Liver (tissue), 9 donors: ENCODE results near the gene FLVCR2. TPM values are rescaled to one million over a fixed set of nuclear protein-coding genes. Genes with fewer than 3 reads are reported as not detected.

ENCODE experiments used
- DNase-seq: peaks from one replicate; pipeline ENCODE4 v3.0.0-alpha.2; 2017; ENCODE audit warnings: low spot score
- H3K27ac ChIP-seq, 2 donors: one replicate each; pipeline ENCODE4 v1.7.0; 2013; ENCODE audit warnings: inconsistent platforms in 2 of 2, low read length in 2 of 2, control low read depth in 1 of 2, low read depth in 1 of 2, mild to moderate bottlenecking in 1 of 2
- H3K27me3 ChIP-seq, 4 donors: one replicate each; pipeline versions ENCODE4 v1.6.1 to v1.7.0; 2013; ENCODE audit warnings: low read length in 3 of 4, inconsistent platforms in 1 of 4, mild to moderate bottlenecking in 1 of 4, moderate library complexity in 1 of 4; ENCODE audit not compliant: control insufficient read depth in 4 of 4, insufficient read depth in 4 of 4
- H3K36me3 ChIP-seq, 4 donors: one replicate each; pipeline versions ENCODE4 v1.6.1 to v1.7.0; 2013; ENCODE audit warnings: low read length in 3 of 4, mild to moderate bottlenecking in 3 of 4, low read depth in 1 of 4, moderate library complexity in 1 of 4; ENCODE audit not compliant: control insufficient read depth in 4 of 4, insufficient read depth in 3 of 4
- H3K4me1 ChIP-seq, 4 donors: one replicate each; pipeline versions ENCODE4 v1.6.1 to v1.7.0; 2013; ENCODE audit warnings: low read length in 3 of 4, mild to moderate bottlenecking in 3 of 4, moderate library complexity in 1 of 4; ENCODE audit not compliant: control insufficient read depth in 4 of 4, insufficient read depth in 4 of 4
- H3K4me3 ChIP-seq, 3 donors: one replicate each; pipeline versions ENCODE4 v1.6.1 to v1.7.0; 2013; ENCODE audit warnings: low read length in 3 of 3, control low read depth in 1 of 3, low read depth in 1 of 3, mild to moderate bottlenecking in 1 of 3
- H3K9ac ChIP-seq, 2 donors: one replicate each; pipeline ENCODE4 v1.7.0; 2013; ENCODE audit warnings: low read length in 2 of 2, mild to moderate bottlenecking in 2 of 2, moderate library complexity in 2 of 2, control low read depth in 1 of 2, low read depth in 1 of 2
- H3K9me3 ChIP-seq, 4 donors: one replicate each; pipeline versions ENCODE4 v1.6.1 to v1.7.0; 2013; ENCODE audit warnings: low read length in 3 of 4; ENCODE audit not compliant: control insufficient read depth in 4 of 4
- EGR1 ChIP-seq, 2 donors: IDR thresholded peaks; 2 replicates each; pipeline ENCODE4 v1.6.1; 2016 to 2018; ENCODE audit warnings: antibody characterized with exemption in 2 of 2, low read depth in 2 of 2
- HNF4G ChIP-seq: IDR thresholded peaks from 2 replicates; pipeline ENCODE4 v1.6.1; 2016; ENCODE audit warnings: antibody characterized with exemption
- RAD21 ChIP-seq, 2 donors: IDR thresholded peaks; 2 replicates each; pipeline ENCODE4 v1.6.1; 2016; ENCODE audit warnings: antibody characterized with exemption in 2 of 2, mild to moderate bottlenecking in 2 of 2
- SP1 ChIP-seq: IDR thresholded peaks from 2 replicates; pipeline ENCODE4 v1.6.1; 2018; ENCODE audit warnings: antibody characterized with exemption, mild to moderate bottlenecking
- TAF1 ChIP-seq: conservative IDR thresholded peaks from 2 replicates; pipeline ENCODE4 v1.6.1; 2016; ENCODE audit warnings: antibody characterized with exemption, mild to moderate bottlenecking
- YY1 ChIP-seq: IDR thresholded peaks from 2 replicates; pipeline ENCODE4 v1.6.1; 2016; ENCODE audit warnings: antibody characterized with exemption, mild to moderate bottlenecking
- WGBS: extraction: QIAGEN DNeasy Blood & Tissue Kit; methylation state at CpG from one replicate; pipeline ENCODE4 v1.1.7; 2013; 5-methylcytosine and 5-hydroxymethylcytosine counted together
- polyA plus RNA-seq, 2 donors: library from polyadenylated mRNA; stranded (reverse) in 1 of 2; unstranded in 1 of 2; fragments of 200-250 nt in 1 of 2; fragments of >200 nt in 1 of 2; fragmentation: Nextera tagmentation in 1 of 2; extraction: Ambion mirVana in 1 of 2; gene quantifications; one replicate each; pipeline versions ENCODE4 v1.2.1 to v1.2.3, GENCODE V29; 2013 to 2015
- total RNA-seq, 2 donors: library from RNA; depleted of rRNA; stranded (reverse); fragments of >200 nt; gene quantifications; one replicate each; pipeline ENCODE4 v1.2.3, GENCODE V29; 2014
- TF ChIP-seq, protein P1 (sequence below): IDR thresholded peaks from 2 replicates; pipeline ENCODE4 v1.6.1; 2016; ENCODE audit warnings: antibody characterized with exemption, mild to moderate bottlenecking
- TF ChIP-seq, protein P2 (sequence below): IDR thresholded peaks from 2 replicates; pipeline ENCODE4 v1.6.1; 2016; ENCODE audit warnings: antibody characterized with exemption
- TF ChIP-seq, protein P3 (sequence below): IDR thresholded peaks from 2 replicates; pipeline ENCODE4 v1.6.1; 2016; ENCODE audit warnings: antibody characterized with exemption
- TF ChIP-seq, protein P4 (sequence below): fragments of 150-350 bp; IDR thresholded peaks from 2 replicates; pipeline ENCODE4 v1.5.1; 2017; ENCODE audit warnings: improper control_type of control experiment, low read depth, low read length; ENCODE audit not compliant: missing input control
- donor health status: healthy.
- donor health status: healthy.
- donor health status: healthy.
- donor health status: healthy.
- donor health status: healthy.

FLVCR2 gene, protein sequence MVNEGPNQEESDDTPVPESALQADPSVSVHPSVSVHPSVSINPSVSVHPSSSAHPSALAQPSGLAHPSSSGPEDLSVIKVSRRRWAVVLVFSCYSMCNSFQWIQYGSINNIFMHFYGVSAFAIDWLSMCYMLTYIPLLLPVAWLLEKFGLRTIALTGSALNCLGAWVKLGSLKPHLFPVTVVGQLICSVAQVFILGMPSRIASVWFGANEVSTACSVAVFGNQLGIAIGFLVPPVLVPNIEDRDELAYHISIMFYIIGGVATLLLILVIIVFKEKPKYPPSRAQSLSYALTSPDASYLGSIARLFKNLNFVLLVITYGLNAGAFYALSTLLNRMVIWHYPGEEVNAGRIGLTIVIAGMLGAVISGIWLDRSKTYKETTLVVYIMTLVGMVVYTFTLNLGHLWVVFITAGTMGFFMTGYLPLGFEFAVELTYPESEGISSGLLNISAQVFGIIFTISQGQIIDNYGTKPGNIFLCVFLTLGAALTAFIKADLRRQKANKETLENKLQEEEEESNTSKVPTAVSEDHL
- 10 to 100 TPM in 1 of 2 donors, 1 to 10 TPM in 1; 8.7 to 13.1 TPM for total RNA-seq
- 10 to 100 TPM; 10.4 to 12.3 TPM for polyA plus RNA-seq

DNA sequence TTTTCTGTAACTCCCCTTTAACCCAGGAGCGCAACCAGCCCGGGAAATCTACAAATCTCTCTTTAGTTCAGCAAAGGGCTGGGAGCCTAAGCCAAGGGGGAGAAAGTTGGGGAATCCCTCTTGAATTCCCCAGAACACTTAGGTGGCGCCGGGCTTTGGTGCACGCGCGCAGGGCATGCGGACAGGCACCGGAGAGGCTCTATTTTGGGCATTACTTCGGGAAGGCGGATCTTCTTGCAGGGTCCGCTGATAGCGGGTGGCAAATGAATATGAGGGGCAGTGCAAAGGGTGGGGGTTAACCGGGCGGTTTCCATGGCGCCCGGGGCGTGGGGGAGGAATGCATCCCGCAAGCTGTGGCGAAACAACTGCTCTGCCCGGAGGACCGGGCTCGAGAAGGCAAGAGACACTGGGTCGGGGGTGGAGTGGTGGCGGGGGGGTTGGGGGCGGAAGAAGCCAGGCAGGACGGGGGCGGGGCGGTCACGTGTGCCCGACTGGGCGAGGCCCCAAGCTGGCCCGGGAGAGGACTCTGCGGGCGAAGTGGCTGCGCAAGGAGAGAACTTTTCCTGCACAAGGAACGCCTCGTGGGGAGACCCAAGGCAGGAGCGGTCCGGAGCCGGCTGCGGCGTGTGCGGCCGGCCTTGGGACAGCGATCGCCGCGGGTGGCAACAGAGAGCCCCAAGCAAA, at the start of gene FLVCR2:
Gene FLVCR2 (plus strand): TSS at position 519 of the 684 bp plus-strand sequence. CDS start 353 bp downstream, outside the sequence.
- Histone ChIP-seq H3K9me3 (no peaks in the 10 kb centered on the region), H3K4me1 (peaks cover 3 to 37% (median 25%) of the 10 kb centered on the region in 4 donors), H3K4me3 (peak within 1 kb of the TSS; percentile 68 to 99 (median 73)), H3K27ac (peak within 1 kb of the TSS; percentile 89 to 96), H3K36me3 (no peaks in the 10 kb centered on the region), H3K27me3 (no peaks in the 10 kb centered on the region), H3K9ac (peak within 1 kb of the TSS; percentile 60 to 95)
- 1% methylated on average over 49 of the region's 49 CpGs for WGBS
- TF ChIP-seq EGR1 (IDR thresholded peaks at IDR 0.05; ENCODE audit: low read depth in 2 of 2) (peak in 1 of 2 donors; percentile 33), HNF4G (no peak), TAF1 (no peak)
- TF ChIP-seq, protein P1, sequence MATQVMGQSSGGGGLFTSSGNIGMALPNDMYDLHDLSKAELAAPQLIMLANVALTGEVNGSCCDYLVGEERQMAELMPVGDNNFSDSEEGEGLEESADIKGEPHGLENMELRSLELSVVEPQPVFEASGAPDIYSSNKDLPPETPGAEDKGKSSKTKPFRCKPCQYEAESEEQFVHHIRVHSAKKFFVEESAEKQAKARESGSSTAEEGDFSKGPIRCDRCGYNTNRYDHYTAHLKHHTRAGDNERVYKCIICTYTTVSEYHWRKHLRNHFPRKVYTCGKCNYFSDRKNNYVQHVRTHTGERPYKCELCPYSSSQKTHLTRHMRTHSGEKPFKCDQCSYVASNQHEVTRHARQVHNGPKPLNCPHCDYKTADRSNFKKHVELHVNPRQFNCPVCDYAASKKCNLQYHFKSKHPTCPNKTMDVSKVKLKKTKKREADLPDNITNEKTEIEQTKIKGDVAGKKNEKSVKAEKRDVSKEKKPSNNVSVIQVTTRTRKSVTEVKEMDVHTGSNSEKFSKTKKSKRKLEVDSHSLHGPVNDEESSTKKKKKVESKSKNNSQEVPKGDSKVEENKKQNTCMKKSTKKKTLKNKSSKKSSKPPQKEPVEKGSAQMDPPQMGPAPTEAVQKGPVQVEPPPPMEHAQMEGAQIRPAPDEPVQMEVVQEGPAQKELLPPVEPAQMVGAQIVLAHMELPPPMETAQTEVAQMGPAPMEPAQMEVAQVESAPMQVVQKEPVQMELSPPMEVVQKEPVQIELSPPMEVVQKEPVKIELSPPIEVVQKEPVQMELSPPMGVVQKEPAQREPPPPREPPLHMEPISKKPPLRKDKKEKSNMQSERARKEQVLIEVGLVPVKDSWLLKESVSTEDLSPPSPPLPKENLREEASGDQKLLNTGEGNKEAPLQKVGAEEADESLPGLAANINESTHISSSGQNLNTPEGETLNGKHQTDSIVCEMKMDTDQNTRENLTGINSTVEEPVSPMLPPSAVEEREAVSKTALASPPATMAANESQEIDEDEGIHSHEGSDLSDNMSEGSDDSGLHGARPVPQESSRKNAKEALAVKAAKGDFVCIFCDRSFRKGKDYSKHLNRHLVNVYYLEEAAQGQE = peak; percentile 44
- TF ChIP-seq, protein P2, sequence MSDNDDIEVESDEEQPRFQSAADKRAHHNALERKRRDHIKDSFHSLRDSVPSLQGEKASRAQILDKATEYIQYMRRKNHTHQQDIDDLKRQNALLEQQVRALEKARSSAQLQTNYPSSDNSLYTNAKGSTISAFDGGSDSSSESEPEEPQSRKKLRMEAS = peak; percentile 27
- peak; percentile 77 for DNase-seq

DNA sequence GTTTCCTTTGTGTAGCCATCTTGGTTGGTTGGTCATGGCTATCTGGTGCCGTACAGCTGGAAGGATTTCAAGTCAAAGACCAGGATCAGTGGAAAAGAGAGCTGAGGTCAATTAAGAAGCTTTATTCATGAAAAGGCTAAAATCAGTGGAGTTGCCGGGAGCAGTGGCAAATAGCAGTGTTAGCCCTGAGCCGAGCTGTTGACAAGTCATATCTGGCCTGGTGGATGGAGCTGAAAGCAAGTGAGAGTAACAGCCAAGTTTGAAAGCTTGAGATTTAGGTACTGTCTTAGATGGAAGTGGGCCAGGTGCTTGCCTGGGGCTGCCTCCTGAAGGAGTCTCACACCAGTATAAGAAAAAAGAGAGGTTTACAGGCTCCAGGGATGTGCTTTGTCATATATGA, 47.2 kb upstream of the FLVCR2 start:
- Histone ChIP-seq H3K27ac (no peak overlapping the region), H3K27me3 (no peaks in the 10 kb centered on the region), H3K36me3 (no peaks in the 10 kb centered on the region), H3K9me3 (no peaks in the 10 kb centered on the region), H3K4me3 (no peak overlapping the region), H3K9ac (no peak overlapping the region), H3K4me1 (peaks cover 0 to 12% (median 1%) of the 10 kb centered on the region in 4 donors)
- DNase-seq = no peak
- TF ChIP-seq YY1 = no peak
- TF ChIP-seq, protein P2 = no peak
- no peak for TF ChIP-seq TAF1
- no peak for TF ChIP-seq SP1
- no peak for TF ChIP-seq HNF4G
- no peak for TF ChIP-seq RAD21 (IDR thresholded peaks at IDR 0.05)
- TF ChIP-seq, protein P3, sequence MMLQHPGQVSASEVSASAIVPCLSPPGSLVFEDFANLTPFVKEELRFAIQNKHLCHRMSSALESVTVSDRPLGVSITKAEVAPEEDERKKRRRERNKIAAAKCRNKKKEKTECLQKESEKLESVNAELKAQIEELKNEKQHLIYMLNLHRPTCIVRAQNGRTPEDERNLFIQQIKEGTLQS = no peak
- TF ChIP-seq, protein P4, sequence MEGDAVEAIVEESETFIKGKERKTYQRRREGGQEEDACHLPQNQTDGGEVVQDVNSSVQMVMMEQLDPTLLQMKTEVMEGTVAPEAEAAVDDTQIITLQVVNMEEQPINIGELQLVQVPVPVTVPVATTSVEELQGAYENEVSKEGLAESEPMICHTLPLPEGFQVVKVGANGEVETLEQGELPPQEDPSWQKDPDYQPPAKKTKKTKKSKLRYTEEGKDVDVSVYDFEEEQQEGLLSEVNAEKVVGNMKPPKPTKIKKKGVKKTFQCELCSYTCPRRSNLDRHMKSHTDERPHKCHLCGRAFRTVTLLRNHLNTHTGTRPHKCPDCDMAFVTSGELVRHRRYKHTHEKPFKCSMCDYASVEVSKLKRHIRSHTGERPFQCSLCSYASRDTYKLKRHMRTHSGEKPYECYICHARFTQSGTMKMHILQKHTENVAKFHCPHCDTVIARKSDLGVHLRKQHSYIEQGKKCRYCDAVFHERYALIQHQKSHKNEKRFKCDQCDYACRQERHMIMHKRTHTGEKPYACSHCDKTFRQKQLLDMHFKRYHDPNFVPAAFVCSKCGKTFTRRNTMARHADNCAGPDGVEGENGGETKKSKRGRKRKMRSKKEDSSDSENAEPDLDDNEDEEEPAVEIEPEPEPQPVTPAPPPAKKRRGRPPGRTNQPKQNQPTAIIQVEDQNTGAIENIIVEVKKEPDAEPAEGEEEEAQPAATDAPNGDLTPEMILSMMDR = no peak
- no peak for TF ChIP-seq EGR1 (IDR thresholded peaks at IDR 0.05; ENCODE audit: low read depth in 2 of 2)
- WGBS = 88% methylated on average over 3 of the region's 3 CpGs
